ENCODE measurements around the gene TRA2B.

Gene TRA2B

GRCh38 chr3:185867650-185868049 lies 70.2 kb downstream of the TRA2B start:
- Histone ChIP-seq H3K9me3 (ENCODE audit: low read length) (no peaks in the 10 kb centered on the region), H3K27me3 (ENCODE audit: insufficient read depth, low read length) (no peaks in the 10 kb centered on the region), H2AFZ (ENCODE audit: low read depth, low read length) (no peak overlapping the region), H3K4me1 (ENCODE audit: insufficient read depth, low read length) (no peaks in the 10 kb centered on the region), H3K36me3 (ENCODE audit: insufficient read depth, low read length) (no peaks in the 10 kb centered on the region), H3K4me3 (ENCODE audit: low read length) (no peak overlapping the region)

GRCh38 chr3:185866995-185867394 lies 70.8 kb downstream of the TRA2B start:
- no peak overlapping the region for H3K4me3 ChIP-seq (ENCODE audit: low read length)
- no peaks in the 10 kb centered on the region for H3K9me3 ChIP-seq (ENCODE audit: low read length)
- H3K36me3 ChIP-seq (ENCODE audit: insufficient read depth, low read length) = no peaks in the 10 kb centered on the region
- no peaks in the 10 kb centered on the region for H3K27me3 ChIP-seq (ENCODE audit: insufficient read depth, low read length)
- no peaks in the 10 kb centered on the region for H3K4me1 ChIP-seq (ENCODE audit: insufficient read depth, low read length)
- H2AFZ ChIP-seq (ENCODE audit: low read depth, low read length) = no peak overlapping the region

- no peaks in the 10 kb centered on the region for H3K9me3 ChIP-seq (ENCODE audit: low read length)
- no peak overlapping the region for H2AFZ ChIP-seq (ENCODE audit: low read depth, low read length)
- no peaks in the 10 kb centered on the region for H3K36me3 ChIP-seq (ENCODE audit: insufficient read depth, low read length)
- no peaks in the 10 kb centered on the region for H3K4me1 ChIP-seq (ENCODE audit: insufficient read depth, low read length)
- no peaks in the 10 kb centered on the region for H3K27me3 ChIP-seq (ENCODE audit: insufficient read depth, low read length)
- no peak overlapping the region for H3K4me3 ChIP-seq (ENCODE audit: low read length)
Observed at GRCh38 chr3:185866555-185866954, 71.3 kb downstream of the TRA2B start.
